ENCODE results near the gene PRND. TPM values are rescaled to one million over a fixed set of nuclear protein-coding genes. Genes with fewer than 3 reads are reported as not detected.
A peak's percentile ranks its signal among the peaks of the same experiment; 100 is the strongest.
"Not testable (repeated sequence)": the region's sequence is repeated elsewhere in the genome, so short reads cannot be mapped to it uniquely, and the experiment has no call there.

The PRND gene
- polyA plus RNA-seq, 2 of the 4 experiments (the other 2 are of a cell fraction) = not detected

GRCh38 chr20:4750381-4750780 is 28.7 kb downstream of the PRND start:
- Histone ChIP-seq H3K9me3 (0 out of 3 replicates have a peak, but pooled peaks cover 9% of the 10 kb centered on the region), H3K27ac (no peak overlapping the region), H3K4me2 (no peak overlapping the region), H3K4me1 (no peaks in the 10 kb centered on the region), H3K4me3 (no peak overlapping the region)
- no peak for DNase-seq (ENCODE audit: low read depth in 1 of 2, low spot score in 1 of 2)
- FAIRE-seq = no peak
- WGBS (ENCODE audit: missing lambda C conversion rate) = 37% methylated on average over 4 of the region's 4 CpGs
- no peak for ATAC-seq
- TF ChIP-seq MAZ (IDR thresholded peaks at IDR 0.05; ENCODE audit: borderline replicate concordance, low read depth, low read length) = no peak
- TF ChIP-seq PBX3 (IDR thresholded peaks at IDR 0.05) = no peak
- TF ChIP-seq CBX8 (IDR thresholded peaks at IDR 0.05) = no peak
- TF ChIP-seq USF2 (IDR thresholded peaks at IDR 0.05) = no peak
- no peak for TF ChIP-seq RARB (CRISPR knock-in tag; IDR thresholded peaks at IDR 0.05)
- POLR2A ChIA-PET = no interaction called here
- CTCF ChIA-PET = no interaction called here

GRCh38 chr20:4759100-4759884 is 37.6 kb downstream of the PRND start:
- Histone ChIP-seq H3K27ac (peak overlapping the region in 1 of 2 experiments; percentile 18; a peak in 2 of 6 replicates), H3K4me1 (peaks cover 15% of the 10 kb centered on the region)
- TF ChIP-seq CTCF (IDR thresholded peaks at IDR 0.05) = peak; percentile 26; the same call in 2 of the 3 replicates
- 0 out of 3 replicates have a peak, but pooled peaks have one; percentile 8 for TF ChIP-seq SMC3 (IDR thresholded peaks at IDR 0.05)
- H3K9me3 ChIP-seq, H3K4me2 ChIP-seq, FAIRE-seq, H3K4me3 ChIP-seq, ATAC-seq: not testable (repeated sequence)
- DNase-seq (ENCODE audit: low read depth in 1 of 2, low spot score in 1 of 2) = peak in 1 of 2 experiments; percentile 24
- ChIA-PET POLR2A (interaction anchor here (0.8 kb wide), 1 partner anchor 196 kb away, joined by 3 read pairs; no protein-coding TSS in a partner anchor), CTCF (interaction anchor here (0.7 to 1.5 kb wide), 6 partner anchors 37 to 367 kb away, joined by 3 to 4 read pairs (median 3); partner anchors contain the start of gene CDS2)
- WGBS (ENCODE audit: missing lambda C conversion rate) = 82% methylated on average over 16 of the region's 16 CpGs

- Histone ChIP-seq H3K4me1 (peaks cover 15% of the 10 kb centered on the region), H3K27ac (no peak overlapping the region), H3K9me3 (no peaks in the 10 kb centered on the region), H3K4me2 (no peak overlapping the region), H3K4me3 (no peak overlapping the region)
- ATAC-seq (no peak), DNase-seq (ENCODE audit: low read depth in 1 of 2, low spot score in 1 of 2) (no peak), FAIRE-seq (no peak)
- CTCF ChIA-PET = no interaction called here
- 83% methylated on average over 10 of the region's 10 CpGs for WGBS (ENCODE audit: missing lambda C conversion rate)
- POLR2A ChIA-PET = no interaction called here
- no peak for TF ChIP-seq PHF8 (IDR thresholded peaks at IDR 0.05; ENCODE audit: borderline replicate concordance, low read depth)
These were observed 41.6 kb downstream of the PRND start for GRCh38 chr20:4763261-4763660.

- ATAC-seq (no peak), DNase-seq (ENCODE audit: low read depth in 1 of 2, low spot score in 1 of 2) (no peak), FAIRE-seq (peak; percentile 51)
- Histone ChIP-seq H3K4me3 (no peak overlapping the region), H3K4me1 (peaks cover 15% of the 10 kb centered on the region), H3K27ac (no peak overlapping the region; a peak in 1 of 6 replicates), H3K4me2 (no peak overlapping the region), H3K9me3 (no peaks in the 10 kb centered on the region)
- CTCF ChIA-PET = interaction anchor here (0.6 to 1.6 kb wide), 2 partner anchors 337 to 1531 kb away, joined by 4 to 7 read pairs; no protein-coding TSS in a partner anchor
- no peak for TF ChIP-seq HEYL (CRISPR knock-in tag; IDR thresholded peaks at IDR 0.05)
- no peak for TF ChIP-seq JUN (IDR thresholded peaks at IDR 0.05)
- TF ChIP-seq ELK1 (IDR thresholded peaks at IDR 0.05; ENCODE audit: low read depth, low read length) = no peak
- no peak for TF ChIP-seq TP53 (CRISPR knock-in tag; IDR thresholded peaks at IDR 0.05)
- TF ChIP-seq ZSCAN20 (CRISPR knock-in tag; IDR thresholded peaks at IDR 0.05) = no peak
- POLR2A ChIA-PET = no interaction called here
- 80% methylated on average over 3 of the region's 3 CpGs for WGBS (ENCODE audit: missing lambda C conversion rate)
These were observed 42.2 kb downstream of the PRND start for GRCh38 chr20:4763723-4764510.

Measured in A549 (cell line).